GM10266 (cell line): ENCODE measurements around the gene SMIM44.

Source experiments
- DNase-seq: peaks from one replicate; pipeline ENCODE4 v3.0.0; 2012; ENCODE audit errors: extremely low spot score
- CTCF ChIP-seq: IDR thresholded peaks from 2 replicates; pipeline ENCODE4 v1.5.1; 2012; ENCODE audit warnings: mild to moderate bottlenecking, low read depth; ENCODE audit not compliant: control insufficient read depth, insufficient read depth; ENCODE audit errors: missing control alignments

SMIM44 gene

GRCh38 chr19:3492919-3493318 lies 9.7 kb upstream of the SMIM44 start:
- no peak for TF ChIP-seq CTCF
- no peak for DNase-seq

GRCh38 chr19:3492131-3492839 lies 9.0 kb upstream of the SMIM44 start:
- no peak for DNase-seq
- TF ChIP-seq CTCF = no peak

GRCh38 chr19:3491396-3492119 lies 8.3 kb upstream of the SMIM44 start:
- no peak for TF ChIP-seq CTCF
- DNase-seq = no peak

GRCh38 chr19:3482507-3483225 lies 575 bp downstream of the SMIM44 start:
- no peak for TF ChIP-seq CTCF
- DNase-seq = no peak

- TF ChIP-seq CTCF = no peak
Observed at GRCh38 chr19:3481241-3482090, 1.8 kb downstream of the SMIM44 start.

GRCh38 chr19:3480383-3481091 lies 2.7 kb downstream of the SMIM44 start, which contains the start of gene SMIM24:
Gene SMIM24 (minus strand): TSS chr19:3480525. CDS start chr19:3480463, 62 bp downstream.
- no peak for DNase-seq
- TF ChIP-seq CTCF = no peak

More at GRCh38 chr19:3481241-3482090, 1.8 kb downstream of the SMIM44 start:
- DNase-seq = no peak
